Cardiac fibroblast (primary cell): ENCODE results near the gene HTATSF1.

Experiments used
- DNase-seq, 2 donors: peaks; one replicate each; pipeline versions ENCODE4 v3.0.0 to v3.0.0-alpha.2; 2010; ENCODE audit warnings: low read depth in 2 of 2
- H3K4me3 ChIP-seq, 2 donors: replicated peaks in 1 of 2; 1 replicate in 1 of 2; 2 replicates in 1 of 2; pipeline ENCODE4 v1.5.1; 2011; ENCODE audit warnings: low read depth in 2 of 2, low read length in 2 of 2, mild to moderate bottlenecking in 2 of 2, moderate library complexity in 1 of 2
- CTCF ChIP-seq: IDR thresholded peaks from one replicate; pipeline ENCODE4 v1.5.1; 2011; ENCODE audit warnings: low read depth, mild to moderate bottlenecking, low read length, inconsistent platforms

HTATSF1 gene

GRCh38 chrX:136475236-136475635 is 22.2 kb upstream of the HTATSF1 start:
- no peak for TF ChIP-seq CTCF
- DNase-seq = no peak
- no peak overlapping the region for H3K4me3 ChIP-seq

DNA sequence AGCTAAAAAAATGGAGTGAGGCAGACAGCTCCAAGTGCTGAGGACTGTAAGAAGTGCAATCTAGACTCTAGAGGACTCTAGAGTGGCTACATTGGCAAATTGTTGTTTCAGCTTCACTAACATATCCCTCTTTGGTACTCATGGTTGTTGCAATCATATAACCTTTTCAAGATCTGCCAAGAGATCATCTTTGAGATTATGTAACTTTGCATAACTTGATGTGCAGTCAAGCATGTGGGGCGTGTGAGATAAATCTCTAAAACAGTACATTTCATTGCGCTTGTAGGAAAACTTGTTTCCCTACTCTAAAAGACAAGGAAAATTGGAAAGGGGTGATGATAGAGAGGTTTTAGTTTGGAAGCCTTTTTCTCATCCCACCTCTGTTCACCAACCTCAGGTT is 20.9 kb upstream of the HTATSF1 start:
- H3K4me3 ChIP-seq = no peak overlapping the region
- no peak for TF ChIP-seq CTCF
- DNase-seq = no peak

DNA sequence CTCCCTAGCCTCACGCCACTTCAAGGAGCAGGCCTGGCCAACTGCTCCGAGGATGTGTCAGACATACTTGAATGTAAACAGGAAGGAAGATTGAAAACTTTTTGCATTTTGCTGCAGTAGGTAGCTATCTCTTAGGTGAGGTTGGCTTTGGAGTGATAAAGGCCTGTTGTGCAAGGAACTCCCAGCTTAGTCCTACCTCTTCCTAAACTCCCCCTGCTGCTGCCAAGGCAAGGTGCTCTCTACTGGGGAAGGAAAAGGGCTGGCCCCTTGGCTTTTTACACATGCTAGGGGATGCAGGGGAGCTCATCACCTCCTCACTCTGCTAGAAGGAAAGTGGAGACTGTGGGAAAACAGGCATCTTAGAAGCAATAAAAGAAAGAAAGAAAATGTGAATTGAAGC is 20.4 kb upstream of the HTATSF1 start:
- H3K4me3 ChIP-seq = no peak overlapping the region
- no peak for DNase-seq
- no peak for TF ChIP-seq CTCF

GRCh38 chrX:136480383-136480782 is 17.0 kb upstream of the HTATSF1 start:
- DNase-seq = no peak
- TF ChIP-seq CTCF = no peak
- no peak overlapping the region for H3K4me3 ChIP-seq

GRCh38 chrX:136487647-136488046 is 9.7 kb upstream of the HTATSF1 start, which contains the start of gene BRS3:
Gene BRS3 (plus strand): TSS chrX:136487947. CDS start chrX:136488115, 168 bp downstream.
- H3K4me3 ChIP-seq = no peak within 1 kb of the TSS
- TF ChIP-seq CTCF = no peak
- no peak for DNase-seq

- no peak for DNase-seq
- TF ChIP-seq CTCF = no peak
- no peak overlapping the region for H3K4me3 ChIP-seq
These were observed 8.7 kb upstream of the HTATSF1 start for GRCh38 chrX:136488706-136489105.

GRCh38 chrX:136491832-136492231 is 5.6 kb upstream of the HTATSF1 start:
- no peak for DNase-seq
- no peak overlapping the region for H3K4me3 ChIP-seq
- no peak for TF ChIP-seq CTCF
